Calu3 (cell line): ENCODE measurements around the gene WBP2NL. TPM values are rescaled to one million over a fixed set of nuclear protein-coding genes. Genes with fewer than 3 reads are reported as not detected.

ENCODE experiments used
- BruUV-seq: library from RNA; stranded (reverse); fragments of 400-500 nt; replicated peaks from 2 replicates; lab custom pipeline; 2021; lab: Mats Ljungman, UMichigan
- CTCF ChIA-PET: fragments of 300-600 bp; sonication (Branson Sonifier 250); formaldehyde crosslinking; loops from one replicate; lab custom pipeline; 2022; ENCODE audit warnings: antibody characterized with exemption; lab: Charles Lee
- DNase-seq: peaks from one replicate; pipeline ENCODE4 v3.0.0; 2022
- H3K27ac Mint-ChIP-seq: one replicate; pipeline ENCODE4 v1.8.0; 2022; ENCODE audit warnings: mixed read lengths; ENCODE audit not compliant: unreplicated experiment
- H3K27me3 Mint-ChIP-seq: one replicate; pipeline ENCODE4 v1.8.0; 2022; ENCODE audit warnings: mixed read lengths; ENCODE audit not compliant: unreplicated experiment
- H3K36me3 Mint-ChIP-seq: one replicate; pipeline ENCODE4 v1.8.0; 2022; ENCODE audit warnings: mild to moderate bottlenecking, moderate library complexity, mixed read lengths; ENCODE audit not compliant: insufficient read depth, unreplicated experiment
- H3K4me1 Mint-ChIP-seq: one replicate; pipeline ENCODE4 v1.8.0; 2022; ENCODE audit warnings: mild to moderate bottlenecking, low read depth, mixed read lengths; ENCODE audit not compliant: unreplicated experiment
- H3K4me3 Mint-ChIP-seq: one replicate; pipeline ENCODE4 v1.8.0; 2022; ENCODE audit warnings: mild to moderate bottlenecking, low read depth, moderate library complexity, mixed read lengths; ENCODE audit not compliant: unreplicated experiment
- H3K9me3 Mint-ChIP-seq: one replicate; pipeline ENCODE4 v1.8.0; 2022; ENCODE audit warnings: low read depth, mixed read lengths; ENCODE audit not compliant: unreplicated experiment
- intact Hi-C: fragments of 100-400 bp; cut with micrococcal nuclease; formaldehyde crosslinking; loops from one replicate; pipeline ENCODE4 v1.10.0; 2022; ENCODE audit not compliant: unreplicated experiment
- total RNA-seq: library from RNA; stranded (reverse); gene quantifications from 2 replicates; pipeline ENCODE4 v1.2.3, GENCODE V29; 2022
- TF ChIP-seq, protein P1 (sequence below): fragments of 200-600 bp; IDR thresholded peaks from one replicate; pipeline ENCODE4 v1.8.0; 2022; ENCODE audit warnings: antibody characterized with exemption; ENCODE audit not compliant: unreplicated experiment

Gene WBP2NL
- total RNA-seq, 1 experiment from 2014 or later: 2.8 TPM

DNA sequence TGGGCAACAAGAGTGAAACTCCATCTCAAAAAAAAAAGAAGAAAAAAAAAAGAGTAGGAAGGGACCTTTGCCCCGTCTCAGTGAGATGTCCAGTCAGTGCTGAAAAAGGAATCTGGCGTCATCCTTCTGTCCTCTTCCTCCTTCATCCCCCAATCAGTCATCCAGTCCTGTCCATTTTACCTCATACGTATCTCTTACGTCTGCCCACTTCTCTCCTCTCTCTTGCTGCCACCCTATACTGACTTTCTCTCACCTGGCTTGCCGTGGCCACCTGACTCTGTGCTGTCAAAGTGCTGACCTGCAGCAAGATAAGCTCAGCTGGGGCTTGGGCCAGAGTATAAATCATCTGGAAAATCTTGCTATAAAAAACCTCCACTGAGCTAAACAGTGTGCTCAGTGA, 15.7 kb upstream of the WBP2NL start:
- no TSS peak for BruUV-seq
- Mint-ChIP-seq H3K36me3 (no peaks in the 10 kb centered on the region), H3K27me3 (peaks cover 51% of the 10 kb centered on the region), H3K27ac (no peak overlapping the region), H3K4me3 (no peak overlapping the region), H3K4me1 (no peaks in the 10 kb centered on the region), H3K9me3 (no peaks in the 10 kb centered on the region)
- DNase-seq: no peak
- intact Hi-C loops: no loop called here
- TF ChIP-seq, protein P1, sequence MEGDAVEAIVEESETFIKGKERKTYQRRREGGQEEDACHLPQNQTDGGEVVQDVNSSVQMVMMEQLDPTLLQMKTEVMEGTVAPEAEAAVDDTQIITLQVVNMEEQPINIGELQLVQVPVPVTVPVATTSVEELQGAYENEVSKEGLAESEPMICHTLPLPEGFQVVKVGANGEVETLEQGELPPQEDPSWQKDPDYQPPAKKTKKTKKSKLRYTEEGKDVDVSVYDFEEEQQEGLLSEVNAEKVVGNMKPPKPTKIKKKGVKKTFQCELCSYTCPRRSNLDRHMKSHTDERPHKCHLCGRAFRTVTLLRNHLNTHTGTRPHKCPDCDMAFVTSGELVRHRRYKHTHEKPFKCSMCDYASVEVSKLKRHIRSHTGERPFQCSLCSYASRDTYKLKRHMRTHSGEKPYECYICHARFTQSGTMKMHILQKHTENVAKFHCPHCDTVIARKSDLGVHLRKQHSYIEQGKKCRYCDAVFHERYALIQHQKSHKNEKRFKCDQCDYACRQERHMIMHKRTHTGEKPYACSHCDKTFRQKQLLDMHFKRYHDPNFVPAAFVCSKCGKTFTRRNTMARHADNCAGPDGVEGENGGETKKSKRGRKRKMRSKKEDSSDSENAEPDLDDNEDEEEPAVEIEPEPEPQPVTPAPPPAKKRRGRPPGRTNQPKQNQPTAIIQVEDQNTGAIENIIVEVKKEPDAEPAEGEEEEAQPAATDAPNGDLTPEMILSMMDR: no peak
- CTCF ChIA-PET: no interaction called here

DNA sequence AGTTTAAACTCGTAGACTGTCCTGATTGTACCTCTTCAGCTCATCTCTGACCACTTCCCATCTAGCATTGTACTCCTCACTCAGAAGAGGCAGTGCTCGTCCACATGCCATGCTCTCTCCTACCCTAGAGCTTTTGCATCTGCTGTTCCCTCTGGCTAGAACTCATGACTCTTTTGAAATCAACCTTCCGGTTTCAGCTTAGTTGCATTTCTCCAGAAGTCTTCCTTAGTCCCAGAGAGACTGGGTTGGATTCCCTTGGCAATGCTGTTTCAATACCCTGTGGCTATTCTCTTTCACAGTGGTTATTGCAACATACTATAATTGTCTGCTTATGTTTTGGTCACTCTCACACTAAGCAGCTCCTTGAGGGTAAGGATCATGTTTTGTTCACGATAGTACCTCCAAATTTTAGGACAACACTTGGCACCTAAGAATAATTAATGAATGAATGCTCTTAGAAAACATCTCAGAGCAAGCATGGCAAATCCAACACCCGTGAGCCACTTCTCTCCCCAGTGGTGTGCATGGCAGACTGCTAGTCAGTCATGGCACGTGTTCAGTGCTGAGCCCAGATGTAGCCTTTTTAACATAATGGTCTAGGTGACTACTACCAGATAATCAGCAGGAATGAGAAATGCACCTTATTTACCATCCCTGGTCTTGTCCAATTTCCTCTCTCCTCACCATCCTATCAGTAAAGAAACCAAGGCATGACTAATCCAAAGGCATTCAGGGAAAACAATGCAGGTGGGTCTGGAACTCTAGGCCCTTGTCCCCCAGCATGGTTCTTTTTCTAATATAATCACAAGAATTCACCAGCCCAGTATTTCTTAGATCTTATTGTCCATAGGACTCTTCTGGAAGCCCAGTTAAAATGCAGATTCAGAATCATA, 14.8 kb upstream of the WBP2NL start:
- no peaks in the 10 kb centered on the region for H3K4me1 Mint-ChIP-seq
- TF ChIP-seq, protein P1: no peak
- no peak overlapping the region for H3K4me3 Mint-ChIP-seq
- H3K36me3 Mint-ChIP-seq: no peaks in the 10 kb centered on the region
- intact Hi-C loops: no loop called here
- H3K27ac Mint-ChIP-seq: no peak overlapping the region
- no peaks in the 10 kb centered on the region for H3K9me3 Mint-ChIP-seq
- DNase-seq: no peak
- no TSS peak for BruUV-seq
- CTCF ChIA-PET: no interaction called here
- H3K27me3 Mint-ChIP-seq: peaks cover 43% of the 10 kb centered on the region

DNA sequence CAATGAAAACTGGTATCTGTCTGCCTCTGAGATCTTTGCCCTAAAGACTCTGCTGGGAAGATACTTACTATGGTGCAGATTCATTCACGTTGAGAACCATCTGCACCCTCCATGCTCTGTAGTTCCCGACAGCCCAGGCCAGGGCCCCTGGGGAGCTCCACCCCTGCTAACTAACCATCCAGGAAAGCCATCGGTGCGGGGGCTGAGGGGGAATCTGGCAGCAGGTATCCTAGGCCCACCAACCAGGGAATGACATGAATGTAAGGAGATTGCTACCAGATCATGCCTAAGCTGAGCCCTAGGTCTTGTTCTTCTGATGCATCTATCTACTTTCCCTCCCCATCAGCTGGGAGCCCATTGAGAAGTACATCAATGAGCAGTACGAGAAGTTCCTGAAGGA, 11.3 kb upstream of the WBP2NL start:
- H3K4me1 Mint-ChIP-seq: no peaks in the 10 kb centered on the region
- no peaks in the 10 kb centered on the region for H3K36me3 Mint-ChIP-seq
- TF ChIP-seq, protein P1: no peak
- no peak overlapping the region for H3K27ac Mint-ChIP-seq
- CTCF ChIA-PET: interaction anchor here (0.6 to 0.7 kb wide), 2 partner anchors 17 to 220 kb away, joined by 3 to 4 read pairs; no protein-coding TSS in a partner anchor
- intact Hi-C loops: no loop called here
- peaks cover 31% of the 10 kb centered on the region for H3K27me3 Mint-ChIP-seq
- no peak overlapping the region for H3K4me3 Mint-ChIP-seq
- BruUV-seq: no TSS peak
- no peaks in the 10 kb centered on the region for H3K9me3 Mint-ChIP-seq
- no peak for DNase-seq

DNA sequence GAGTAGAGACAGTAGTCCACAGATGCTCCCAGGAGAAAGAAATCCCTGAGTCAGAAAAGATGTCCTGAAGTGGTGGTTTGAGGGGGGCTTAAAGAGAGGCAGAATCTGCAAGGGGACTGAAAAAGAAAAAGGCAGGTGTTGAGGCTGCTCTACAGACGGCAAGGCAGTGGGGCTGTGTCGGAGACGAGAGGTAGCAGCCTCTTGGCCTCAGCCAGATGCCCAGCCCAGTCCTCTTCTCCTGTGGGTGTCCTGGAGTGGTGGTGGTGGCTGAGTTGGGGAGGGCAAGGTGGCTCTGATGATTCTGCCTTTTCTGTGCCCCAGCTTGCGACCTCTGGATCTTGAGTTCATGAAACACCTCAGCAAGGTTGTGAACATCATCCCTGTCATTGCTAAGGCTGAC, 9.3 kb upstream of the WBP2NL start:
- Mint-ChIP-seq H3K27ac (no peak overlapping the region), H3K27me3 (peaks cover 25% of the 10 kb centered on the region), H3K9me3 (no peaks in the 10 kb centered on the region), H3K36me3 (no peaks in the 10 kb centered on the region), H3K4me3 (no peak overlapping the region), H3K4me1 (no peaks in the 10 kb centered on the region)
- no peak for DNase-seq
- intact Hi-C loops: no loop called here
- CTCF ChIA-PET: interaction anchor here (1.1 kb wide), 1 partner anchor 9 kb away, joined by 4 read pairs; the partner anchor contains the start of gene WBP2NL
- TF ChIP-seq, protein P1: no peak
- no TSS peak for BruUV-seq
